Activated naive CD4-positive, alpha-beta T cell treated with anti-CD3 and anti-CD28 coated beads, Interleukin-2, amount 50 U/mL, for 24 hours (primary cell): ENCODE data around the gene REXO5.

Experiments
- H3K27ac Mint-ChIP-seq: one replicate; pipeline ENCODE4 v1.8.0; 2021; ENCODE audit warnings: mild to moderate bottlenecking, mixed read lengths
- H3K27me3 Mint-ChIP-seq: one replicate; pipeline ENCODE4 v1.8.0; 2021; ENCODE audit warnings: mixed read lengths
- H3K36me3 Mint-ChIP-seq: one replicate; pipeline ENCODE4 v1.8.0; 2021; ENCODE audit warnings: mixed read lengths
- H3K4me1 Mint-ChIP-seq: one replicate; pipeline ENCODE4 v1.8.0; 2021; ENCODE audit warnings: mixed read lengths
- H3K4me3 Mint-ChIP-seq: one replicate; pipeline ENCODE4 v1.8.0; 2021; ENCODE audit warnings: mild to moderate bottlenecking, mixed read lengths
- H3K9me3 Mint-ChIP-seq: one replicate; pipeline ENCODE4 v1.8.0; 2021; ENCODE audit warnings: mixed read lengths

Gene REXO5

GRCh38 chr16:20897253-20897897 lies 91.0 kb downstream of the REXO5 start:
- no peak overlapping the region for H3K4me3 Mint-ChIP-seq
- H3K4me1 Mint-ChIP-seq, result peaks cover 39% of the 10 kb centered on the region
- H3K27me3 Mint-ChIP-seq, result no peaks in the 10 kb centered on the region
- H3K9me3 Mint-ChIP-seq, result no peaks in the 10 kb centered on the region
- peaks cover 6% of the 10 kb centered on the region for H3K36me3 Mint-ChIP-seq
- no peak overlapping the region for H3K27ac Mint-ChIP-seq

- Mint-ChIP-seq H3K9me3 (no peaks in the 10 kb centered on the region), H3K27me3 (no peaks in the 10 kb centered on the region), H3K4me1 (peaks cover 43% of the 10 kb centered on the region), H3K27ac (peak overlapping the region; percentile 15), H3K36me3 (peaks cover 5% of the 10 kb centered on the region), H3K4me3 (no peak overlapping the region)
These were observed 91.6 kb downstream of the REXO5 start for GRCh38 chr16:20897922-20898321.

GRCh38 chr16:20899071-20899470 lies 92.7 kb downstream of the REXO5 start:
- H3K9me3 Mint-ChIP-seq, result no peaks in the 10 kb centered on the region
- H3K4me1 Mint-ChIP-seq, result peaks cover 54% of the 10 kb centered on the region
- H3K4me3 Mint-ChIP-seq, result peak overlapping the region; percentile 94
- no peaks in the 10 kb centered on the region for H3K27me3 Mint-ChIP-seq
- H3K27ac Mint-ChIP-seq, result peak overlapping the region; percentile 18
- H3K36me3 Mint-ChIP-seq, result peaks cover 5% of the 10 kb centered on the region
